H9 (cell line): ENCODE data around the gene GID8. TPM values are rescaled to one million over a fixed set of nuclear protein-coding genes. Genes with fewer than 3 reads are reported as not detected.

Experiments used
- DNase-seq: peaks from one replicate; pipeline ENCODE4 v3.0.0-alpha.2; 2017
- H2AFZ ChIP-seq: one replicate; pipeline ENCODE4 v1.6.1; 2013; ENCODE audit warnings: mild to moderate bottlenecking, low read length, control low read depth, moderate library complexity
- H2AK5ac ChIP-seq: 2 replicates; pipeline ENCODE4 v1.6.1; 2013; ENCODE audit warnings: low read length, control low read depth, mixed read lengths; ENCODE audit not compliant: insufficient read length
- H2BK120ac ChIP-seq: one replicate; pipeline ENCODE4 v1.6.1; 2013; ENCODE audit warnings: low read depth, mild to moderate bottlenecking, low read length, control low read depth, inconsistent platforms; ENCODE audit not compliant: poor library complexity, severe bottlenecking
- H2BK12ac ChIP-seq: 2 replicates; pipeline ENCODE4 v1.6.1; 2013; ENCODE audit warnings: low read length, control low read depth, mixed read lengths, low read depth; ENCODE audit not compliant: insufficient read length
- H2BK15ac ChIP-seq: 2 replicates; pipeline ENCODE4 v1.6.1; 2013; ENCODE audit warnings: low read depth, low read length, control low read depth
- H2BK20ac ChIP-seq: one replicate; pipeline ENCODE4 v1.6.1; 2013; ENCODE audit warnings: low read depth, mild to moderate bottlenecking, low read length, control low read depth, inconsistent platforms; ENCODE audit not compliant: poor library complexity, severe bottlenecking
- H2BK5ac ChIP-seq: 2 replicates; pipeline ENCODE4 v1.6.1; 2013; ENCODE audit warnings: low read length, control low read depth, mixed read lengths; ENCODE audit not compliant: insufficient read length
- H3K14ac ChIP-seq: 2 replicates; pipeline ENCODE4 v1.6.1; 2013; ENCODE audit warnings: low read length, control low read depth; ENCODE audit not compliant: insufficient read depth
- H3K18ac ChIP-seq: 2 replicates; pipeline ENCODE4 v1.6.1; 2013; ENCODE audit warnings: low read depth, mild to moderate bottlenecking, mixed read lengths, low read length, control low read depth; ENCODE audit not compliant: insufficient read length
- H3K23ac ChIP-seq: 2 replicates; pipeline ENCODE4 v1.6.1; 2013; ENCODE audit warnings: low read length, control low read depth, mixed read lengths, low read depth; ENCODE audit not compliant: insufficient read length
- H3K23me2 ChIP-seq: 2 replicates; pipeline ENCODE4 v1.6.1; 2013; ENCODE audit warnings: low read depth, mild to moderate bottlenecking, mixed read lengths, low read length, control low read depth; ENCODE audit not compliant: insufficient read length, poor library complexity, severe bottlenecking
- H3K27ac ChIP-seq: 2 replicates; pipeline ENCODE4 v1.5.1; 2013; ENCODE audit warnings: low read length, control low read depth, mixed read lengths, low read depth; ENCODE audit not compliant: insufficient read length
- H3K27me3 ChIP-seq: 2 replicates; pipeline ENCODE4 v1.6.1; 2013; ENCODE audit warnings: low read length, control low read depth, inconsistent platforms; ENCODE audit not compliant: insufficient read depth
- H3K4ac ChIP-seq: 2 replicates; pipeline ENCODE4 v1.6.1; 2013; ENCODE audit warnings: low read depth, mild to moderate bottlenecking, control low read depth, inconsistent platforms, low read length, moderate library complexity
- H3K4me1 ChIP-seq: 2 replicates; pipeline ENCODE4 v1.6.1; 2013; ENCODE audit warnings: low read length, control low read depth, inconsistent platforms; ENCODE audit not compliant: insufficient read depth
- H3K4me2 ChIP-seq: 2 replicates; pipeline ENCODE4 v1.6.1; 2013; ENCODE audit warnings: low read length, control low read depth, mixed read lengths; ENCODE audit not compliant: insufficient read length, insufficient read depth
- H3K56ac ChIP-seq: 2 replicates; pipeline ENCODE4 v1.6.1; 2013; ENCODE audit warnings: low read depth, mild to moderate bottlenecking, mixed read lengths, low read length, control low read depth; ENCODE audit not compliant: insufficient read length
- H3K79me1 ChIP-seq: 2 replicates; pipeline ENCODE4 v1.6.1; 2013; ENCODE audit warnings: low read depth, mild to moderate bottlenecking, moderate library complexity, low read length, control low read depth, inconsistent platforms; ENCODE audit not compliant: insufficient read depth, poor library complexity, severe bottlenecking
- H3K79me2 ChIP-seq: 2 replicates; pipeline ENCODE4 v1.6.1; 2013; ENCODE audit warnings: low read length, control low read depth, inconsistent platforms; ENCODE audit not compliant: insufficient read depth
- H3K9ac ChIP-seq: 2 replicates; pipeline ENCODE4 v1.6.1; 2013; ENCODE audit warnings: low read length, control low read depth, mixed read lengths; ENCODE audit not compliant: insufficient read length; ENCODE audit errors: extremely low read depth
- H3K9me3 ChIP-seq: one replicate; pipeline ENCODE4 v1.6.1; 2013; ENCODE audit warnings: low read depth, low read length, inconsistent platforms; ENCODE audit not compliant: control insufficient read depth
- H3T11ph ChIP-seq: one replicate; pipeline ENCODE4 v1.6.1; 2013; ENCODE audit warnings: mild to moderate bottlenecking, low read length, control low read depth, inconsistent platforms
- H4K20me1 ChIP-seq: one replicate; pipeline ENCODE4 v1.6.1; 2013; ENCODE audit not compliant: control insufficient read depth, insufficient read length, insufficient read depth
- H4K5ac ChIP-seq: 2 replicates; pipeline ENCODE4 v1.6.1; 2013; ENCODE audit warnings: low read depth, mild to moderate bottlenecking, mixed read lengths, low read length, control low read depth; ENCODE audit not compliant: insufficient read length
- H4K8ac ChIP-seq: replicated peaks from 2 replicates; pipeline ENCODE4 v1.6.1; 2013; ENCODE audit warnings: low read length, control low read depth, mixed read lengths, low read depth; ENCODE audit not compliant: insufficient read length
- H4K91ac ChIP-seq: 2 replicates; pipeline ENCODE4 v1.6.1; 2013; ENCODE audit warnings: low read depth, mild to moderate bottlenecking, moderate library complexity, mixed read lengths, low read length, control low read depth; ENCODE audit not compliant: insufficient read length
- H3K27ac Mint-ChIP-seq, 3 experiments: 2 replicates in 2 of 3; 3 replicates in 1 of 3; pipeline ENCODE4 v1.8.0; 2020 to 2021; ENCODE audit warnings: mixed read lengths in 3 of 3, mild to moderate bottlenecking in 1 of 3, moderate library complexity in 1 of 3
- H3K27me3 Mint-ChIP-seq: 2 replicates; pipeline ENCODE4 v1.8.0; 2021; ENCODE audit warnings: low read depth, mild to moderate bottlenecking, moderate library complexity, mixed read lengths
- H3K36me3 Mint-ChIP-seq, 3 experiments: 2 replicates in 2 of 3; 3 replicates in 1 of 3; pipeline ENCODE4 v1.8.0; 2020 to 2021; ENCODE audit warnings: low read depth in 3 of 3, mixed read lengths in 3 of 3; ENCODE audit not compliant: insufficient read depth in 1 of 3
- H3K4me1 Mint-ChIP-seq, 2 experiments: 2 replicates each; pipeline ENCODE4 v1.8.0; 2020; ENCODE audit warnings: mixed read lengths in 2 of 2
- H3K4me3 Mint-ChIP-seq, 2 experiments: 2 replicates in 1 of 2; 3 replicates in 1 of 2; pipeline ENCODE4 v1.8.0; 2020 to 2021; ENCODE audit warnings: mild to moderate bottlenecking in 2 of 2, mixed read lengths in 2 of 2, moderate library complexity in 1 of 2
- H3K9me3 Mint-ChIP-seq, 2 experiments: 2 replicates in 1 of 2; 3 replicates in 1 of 2; pipeline ENCODE4 v1.8.0; 2020; ENCODE audit warnings: mild to moderate bottlenecking in 2 of 2, mixed read lengths in 2 of 2, moderate library complexity in 1 of 2
- WGBS: extraction: QIAGEN DNeasy Blood & Tissue Kit; methylation state at CpG from one replicate; pipeline ENCODE4 v1.1.7; 2013; ENCODE audit warnings: missing lambda C conversion rate, low lambda C conversion rate, mixed read lengths; ENCODE audit not compliant: insufficient read length; ENCODE audit errors: extremely low coverage; 5-methylcytosine and 5-hydroxymethylcytosine counted together
- total RNA-seq: library from RNA; stranded (reverse); gene quantifications from 2 replicates; pipeline ENCODE4 v1.2.1, GENCODE V29; 2021
- TF ChIP-seq, protein P1 (sequence below): fragments of 200-600 bp; sonication (generic); conservative IDR thresholded peaks from 3 replicates; pipeline ENCODE4 v1.8.0; 2021; ENCODE audit warnings: antibody characterized with exemption, mild to moderate bottlenecking

Gene GID8
- total RNA-seq, 1 experiment from 2014 or later = 60.9 TPM

DNA sequence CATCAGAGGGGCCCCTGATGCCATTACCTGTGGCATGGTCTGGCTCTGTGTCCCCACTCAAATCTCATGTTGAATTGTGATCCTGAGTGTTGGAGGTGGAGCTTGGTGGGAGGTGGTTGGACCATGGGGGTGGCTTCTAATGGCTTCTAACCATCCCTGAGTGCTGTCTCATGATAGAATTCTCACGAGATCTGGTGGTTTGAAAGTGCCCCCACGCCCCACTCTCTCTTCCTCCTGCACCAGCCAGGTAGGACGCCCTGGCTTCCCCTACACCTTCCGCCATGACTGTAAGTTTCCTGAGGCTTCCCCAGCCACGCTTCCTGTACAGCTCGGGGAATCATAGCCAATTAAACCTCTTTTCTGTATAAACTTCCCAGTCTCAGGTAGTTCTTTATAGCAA is 53.9 kb downstream of the GID8 start:
- no peak overlapping the region for H2BK5ac ChIP-seq
- Mint-ChIP-seq H3K36me3 (no peaks in the 10 kb centered on the region), H3K27me3 (peaks cover 37% of the 10 kb centered on the region), H3K4me3 (no peak overlapping the region), H3K9me3 (no peaks in the 10 kb centered on the region; a peak in 1 of 5 replicates), H3K4me1 (peaks cover 9 to 26% of the 10 kb centered on the region in 2 experiments), H3K27ac (no peak overlapping the region)
- H3T11ph ChIP-seq = no peak overlapping the region
- no peaks in the 10 kb centered on the region for H3K23me2 ChIP-seq
- H2AK5ac ChIP-seq = no peak overlapping the region
- H3K4ac ChIP-seq = no peak overlapping the region
- H3K79me1 ChIP-seq = no peaks in the 10 kb centered on the region
- no peaks in the 10 kb centered on the region for H3K9me3 ChIP-seq
- H4K5ac ChIP-seq = no peak overlapping the region
- H3K27me3 ChIP-seq = no peaks in the 10 kb centered on the region
- no peak overlapping the region for H3K4me2 ChIP-seq
- TF ChIP-seq, protein P1, sequence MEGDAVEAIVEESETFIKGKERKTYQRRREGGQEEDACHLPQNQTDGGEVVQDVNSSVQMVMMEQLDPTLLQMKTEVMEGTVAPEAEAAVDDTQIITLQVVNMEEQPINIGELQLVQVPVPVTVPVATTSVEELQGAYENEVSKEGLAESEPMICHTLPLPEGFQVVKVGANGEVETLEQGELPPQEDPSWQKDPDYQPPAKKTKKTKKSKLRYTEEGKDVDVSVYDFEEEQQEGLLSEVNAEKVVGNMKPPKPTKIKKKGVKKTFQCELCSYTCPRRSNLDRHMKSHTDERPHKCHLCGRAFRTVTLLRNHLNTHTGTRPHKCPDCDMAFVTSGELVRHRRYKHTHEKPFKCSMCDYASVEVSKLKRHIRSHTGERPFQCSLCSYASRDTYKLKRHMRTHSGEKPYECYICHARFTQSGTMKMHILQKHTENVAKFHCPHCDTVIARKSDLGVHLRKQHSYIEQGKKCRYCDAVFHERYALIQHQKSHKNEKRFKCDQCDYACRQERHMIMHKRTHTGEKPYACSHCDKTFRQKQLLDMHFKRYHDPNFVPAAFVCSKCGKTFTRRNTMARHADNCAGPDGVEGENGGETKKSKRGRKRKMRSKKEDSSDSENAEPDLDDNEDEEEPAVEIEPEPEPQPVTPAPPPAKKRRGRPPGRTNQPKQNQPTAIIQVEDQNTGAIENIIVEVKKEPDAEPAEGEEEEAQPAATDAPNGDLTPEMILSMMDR = no peak
- no peak overlapping the region for H2BK15ac ChIP-seq
- H2BK20ac ChIP-seq = no peak overlapping the region
- no peak overlapping the region for H4K91ac ChIP-seq
- no peaks in the 10 kb centered on the region for H4K20me1 ChIP-seq
- H3K14ac ChIP-seq = no peak overlapping the region; the same call in 1 of the 2 replicates
- H3K79me2 ChIP-seq = no peaks in the 10 kb centered on the region
- no peak overlapping the region for H3K23ac ChIP-seq
- no peak overlapping the region for H3K27ac ChIP-seq
- no peak overlapping the region for H4K8ac ChIP-seq
- H3K18ac ChIP-seq = no peak overlapping the region
- no peak overlapping the region for H3K9ac ChIP-seq
- H2BK12ac ChIP-seq = no peak overlapping the region
- H3K4me1 ChIP-seq = peaks cover 2% of the 10 kb centered on the region; the same call in 1 of the 2 replicates
- H3K56ac ChIP-seq = no peak overlapping the region
- H2BK120ac ChIP-seq = no peak overlapping the region
- DNase-seq = no peak
- H2AFZ ChIP-seq = no peak overlapping the region
- no CpG with 5 or more reads among the region's 6 CpGs for WGBS
